Neural cell (in vitro differentiated cells): ENCODE measurements around the gene WNK2. TPM values are rescaled to one million over a fixed set of nuclear protein-coding genes. Genes with fewer than 3 reads are reported as not detected.

ENCODE experiments used
- H2AFZ ChIP-seq: fragments of 200-600, 300-800 bp; sonication (generic), shearing (Covaris generic); 2 replicates; pipeline ENCODE4 v1.6.0; 2014; ENCODE audit warnings: low read depth, mild to moderate bottlenecking, antibody characterized with exemption, low read length, moderate library complexity
- H3F3A ChIP-seq: fragments of 200-600 bp; shearing (Covaris generic); 2 replicates; pipeline ENCODE4 v1.6.1; 2016; ENCODE audit warnings: mild to moderate bottlenecking, moderate library complexity, mixed read lengths, antibody characterized with exemption, low read length; ENCODE audit not compliant: insufficient read depth, poor library complexity, severe bottlenecking
- H3K27ac ChIP-seq: fragments of 200-600, 300-800 bp; sonication (generic), shearing (Covaris generic); 2 replicates; pipeline ENCODE4 v1.5.1; 2014; ENCODE audit warnings: mild to moderate bottlenecking, low read length, moderate library complexity
- H3K27me3 ChIP-seq: fragments of 300-800, 200-600 bp; sonication (generic), shearing (Covaris generic); 2 replicates; pipeline ENCODE4 v1.6.0; 2014; ENCODE audit warnings: mild to moderate bottlenecking, low read depth, low read length, moderate library complexity; ENCODE audit not compliant: insufficient read depth
- H3K36me3 ChIP-seq: fragments of 300-800, 200-600 bp; sonication (generic), shearing (Covaris generic); 2 replicates; pipeline ENCODE4 v1.5.1; 2014; ENCODE audit warnings: mild to moderate bottlenecking, antibody characterized with exemption, low read length, moderate library complexity; ENCODE audit not compliant: insufficient read depth
- H3K4me2 ChIP-seq: fragments of 300-800, 200-600 bp; sonication (generic), shearing (Covaris generic); 2 replicates; pipeline ENCODE4 v1.6.0; 2014; ENCODE audit warnings: mild to moderate bottlenecking, low read length
- H3K4me3 ChIP-seq: fragments of 300-800, 200-600 bp; sonication (generic), shearing (Covaris generic); 2 replicates; pipeline ENCODE4 v1.5.1; 2014; ENCODE audit warnings: mild to moderate bottlenecking, low read length, moderate library complexity
- H3K79me2 ChIP-seq: fragments of 200-600 bp; shearing (Covaris generic); replicated peaks from 2 replicates; pipeline ENCODE4 v1.6.0; 2014; ENCODE audit warnings: mild to moderate bottlenecking, low read length, moderate library complexity; ENCODE audit not compliant: insufficient read depth
- H3K9ac ChIP-seq: fragments of 300-800, 200-600 bp; sonication (generic), shearing (Covaris generic); 2 replicates; pipeline ENCODE4 v1.6.1; 2016; ENCODE audit warnings: mild to moderate bottlenecking, low read length, mixed read lengths
- H3K9me2 ChIP-seq: fragments of 200-600 bp; shearing (Covaris generic); 2 replicates; pipeline ENCODE4 v1.6.1; 2016; ENCODE audit warnings: mild to moderate bottlenecking, low read length, mixed read lengths; ENCODE audit not compliant: insufficient read depth
- H3K9me3 ChIP-seq: fragments of 200-600, 300-800 bp; sonication (generic), shearing (Covaris generic); 2 replicates; pipeline ENCODE4 v1.6.1; 2016; ENCODE audit warnings: mild to moderate bottlenecking, mixed run types, low read length, moderate library complexity, mixed read lengths
- H4K20me1 ChIP-seq: fragments of 200-600 bp; shearing (Covaris generic); 2 replicates; pipeline ENCODE4 v1.6.1; 2016; ENCODE audit warnings: mild to moderate bottlenecking, mixed run types; ENCODE audit not compliant: insufficient read depth
- CTCF ChIP-seq: fragments of 450-650 bp; IDR thresholded peaks from 2 replicates; pipeline ENCODE4 v1.5.1; 2014; ENCODE audit warnings: antibody characterized with exemption, mild to moderate bottlenecking, moderate library complexity; ENCODE audit not compliant: poor library complexity, severe bottlenecking
- EP300 ChIP-seq: fragments of 450-650 bp; conservative IDR thresholded peaks from 2 replicates; pipeline ENCODE4 v1.6.1; 2014; ENCODE audit warnings: antibody characterized with exemption, mild to moderate bottlenecking, moderate library complexity; ENCODE audit not compliant: poor library complexity, severe bottlenecking
- EZH2 ChIP-seq: fragments of 200-600, 300-800 bp; shearing (Covaris generic), sonication (generic); IDR thresholded peaks from 2 replicates; pipeline ENCODE4 v1.6.1; 2014; ENCODE audit warnings: antibody characterized with exemption, low read length, borderline replicate concordance, mild to moderate bottlenecking; ENCODE audit not compliant: insufficient read depth, poor library complexity, severe bottlenecking
- MXI1 ChIP-seq: fragments of 450-650 bp; conservative IDR thresholded peaks from 2 replicates; pipeline ENCODE4 v1.6.1; 2014; ENCODE audit warnings: antibody characterized with exemption, mild to moderate bottlenecking; ENCODE audit not compliant: poor library complexity, severe bottlenecking
- POLR2AphosphoS5 ChIP-seq: IDR thresholded peaks from 2 replicates; pipeline ENCODE4 v1.6.1; 2012
- RAD21 ChIP-seq: fragments of 450-650 bp; conservative IDR thresholded peaks from 2 replicates; pipeline ENCODE4 v1.6.1; 2014; ENCODE audit warnings: antibody characterized with exemption, mild to moderate bottlenecking, moderate library complexity
- REST ChIP-seq: IDR thresholded peaks from 2 replicates; pipeline ENCODE4 v1.6.1; 2012; ENCODE audit warnings: borderline replicate concordance
- SMC3 ChIP-seq: fragments of 450-650 bp; conservative IDR thresholded peaks from 2 replicates; pipeline ENCODE4 v1.6.1; 2014; ENCODE audit warnings: antibody characterized with exemption, mild to moderate bottlenecking, moderate library complexity; ENCODE audit not compliant: poor library complexity
- TAF1 ChIP-seq: IDR thresholded peaks from 2 replicates; pipeline ENCODE4 v1.6.1; 2012; ENCODE audit warnings: low read depth
- polyA plus RNA-seq: library from polyadenylated mRNA; depleted of rRNA; stranded (reverse); fragments of >200 nt; gene quantifications from 2 replicates; pipeline ENCODE4 v1.2.3, GENCODE V29; 2014

Gene WNK2
- polyA plus RNA-seq, 1 donor from 2014 or later, result 37.1 TPM

GRCh38 chr9:93294011-93294410 is 110.1 kb downstream of the WNK2 start:
- Histone ChIP-seq H3K4me2 (no peak overlapping the region), H3K36me3 (no peaks in the 10 kb centered on the region), H3K9me2 (no peaks in the 10 kb centered on the region), H2AFZ (no peak overlapping the region), H3K27ac (no peak overlapping the region), H3K9ac (no peak overlapping the region), H3F3A (no peaks in the 10 kb centered on the region), H3K27me3 (no peaks in the 10 kb centered on the region), H4K20me1 (no peaks in the 10 kb centered on the region), H3K9me3 (no peaks in the 10 kb centered on the region), H3K4me3 (no peak overlapping the region), H3K79me2 (no peaks in the 10 kb centered on the region)
- TF ChIP-seq EP300, result no peak
- TF ChIP-seq RAD21, result no peak
- no peak for TF ChIP-seq REST

- Histone ChIP-seq H3K36me3 (no peaks in the 10 kb centered on the region), H3F3A (no peaks in the 10 kb centered on the region), H3K9ac (no peak overlapping the region), H3K79me2 (no peaks in the 10 kb centered on the region), H3K4me2 (no peak overlapping the region), H2AFZ (no peak overlapping the region), H3K27me3 (no peaks in the 10 kb centered on the region), H3K9me3 (no peaks in the 10 kb centered on the region), H4K20me1 (no peaks in the 10 kb centered on the region), H3K9me2 (no peaks in the 10 kb centered on the region), H3K27ac (no peak overlapping the region), H3K4me3 (no peak overlapping the region)
- no peak for TF ChIP-seq RAD21
- no peak for TF ChIP-seq MXI1
- TF ChIP-seq TAF1, result no peak
- TF ChIP-seq SMC3, result no peak
- no peak for TF ChIP-seq POLR2AphosphoS5
- no peak for TF ChIP-seq EP300
- TF ChIP-seq EZH2, result no peak
Measured at GRCh38 chr9:93295031-93295430, 111.1 kb downstream of the WNK2 start.

DNA sequence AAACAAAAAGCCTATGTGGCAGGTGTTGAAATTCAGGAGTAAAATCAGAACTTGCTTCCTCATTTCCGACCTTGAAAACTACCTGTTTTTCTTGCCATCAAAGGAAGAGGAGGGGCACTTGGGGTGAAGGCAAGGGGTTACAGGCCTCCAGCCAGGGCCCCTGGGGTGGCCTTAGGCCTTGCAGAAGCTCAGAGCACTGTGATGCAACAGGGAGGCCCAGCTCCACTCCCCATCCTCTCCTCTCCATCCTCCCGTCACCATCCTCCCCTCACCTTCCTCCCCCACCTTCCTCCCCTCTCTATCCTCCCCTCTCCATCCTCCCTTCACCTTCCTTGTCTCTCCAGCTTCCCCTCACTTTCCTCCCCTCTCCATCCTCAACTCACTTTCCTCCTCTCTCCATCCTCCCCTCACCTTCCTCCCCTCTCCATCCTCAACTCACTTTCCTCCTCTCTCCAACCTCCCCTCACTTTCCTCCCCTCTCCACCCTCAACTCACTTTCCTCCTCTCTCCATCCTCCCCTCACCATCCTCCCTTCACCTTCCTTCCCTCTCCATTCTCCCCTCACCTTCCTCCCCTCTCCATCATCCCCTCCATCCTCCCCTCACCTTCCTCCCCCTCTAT is 111.6 kb downstream of the WNK2 start:
- H3K27ac ChIP-seq, result no peak overlapping the region
- H4K20me1 ChIP-seq, result no peaks in the 10 kb centered on the region
- TF ChIP-seq CTCF (no peak), POLR2AphosphoS5 (no peak), RAD21 (no peak), MXI1 (no peak), EZH2 (no peak), REST (no peak), TAF1 (no peak), SMC3 (no peak)
- H3K4me2 ChIP-seq, result no peak overlapping the region
- no peaks in the 10 kb centered on the region for H3K79me2 ChIP-seq
- no peaks in the 10 kb centered on the region for H3K27me3 ChIP-seq
- no peaks in the 10 kb centered on the region for H3K36me3 ChIP-seq
- no peak overlapping the region for H2AFZ ChIP-seq
- H3K4me3 ChIP-seq, result no peak overlapping the region
- no peaks in the 10 kb centered on the region for H3F3A ChIP-seq
- no peaks in the 10 kb centered on the region for H3K9me2 ChIP-seq
- no peak overlapping the region for H3K9ac ChIP-seq
- no peaks in the 10 kb centered on the region for H3K9me3 ChIP-seq
